Calu3 (cell line): ENCODE data around the gene MAML3. TPM values are rescaled to one million over a fixed set of nuclear protein-coding genes. Genes with fewer than 3 reads are reported as not detected.

Source experiments
- BruUV-seq: library from RNA; stranded (reverse); fragments of 400-500 nt; replicated peaks from 2 replicates; lab custom pipeline; 2021; lab: Mats Ljungman, UMichigan
- CTCF ChIA-PET: fragments of 300-600 bp; sonication (Branson Sonifier 250); formaldehyde crosslinking; loops from one replicate; lab custom pipeline; 2022; ENCODE audit warnings: antibody characterized with exemption; lab: Charles Lee
- DNase-seq: peaks from one replicate; pipeline ENCODE4 v3.0.0; 2022
- H3K27ac Mint-ChIP-seq: one replicate; pipeline ENCODE4 v1.8.0; 2022; ENCODE audit warnings: mixed read lengths; ENCODE audit not compliant: unreplicated experiment
- H3K27me3 Mint-ChIP-seq: one replicate; pipeline ENCODE4 v1.8.0; 2022; ENCODE audit warnings: mixed read lengths; ENCODE audit not compliant: unreplicated experiment
- H3K36me3 Mint-ChIP-seq: one replicate; pipeline ENCODE4 v1.8.0; 2022; ENCODE audit warnings: mild to moderate bottlenecking, moderate library complexity, mixed read lengths; ENCODE audit not compliant: insufficient read depth, unreplicated experiment
- H3K4me1 Mint-ChIP-seq: one replicate; pipeline ENCODE4 v1.8.0; 2022; ENCODE audit warnings: mild to moderate bottlenecking, low read depth, mixed read lengths; ENCODE audit not compliant: unreplicated experiment
- H3K4me3 Mint-ChIP-seq: one replicate; pipeline ENCODE4 v1.8.0; 2022; ENCODE audit warnings: mild to moderate bottlenecking, low read depth, moderate library complexity, mixed read lengths; ENCODE audit not compliant: unreplicated experiment
- H3K9me3 Mint-ChIP-seq: one replicate; pipeline ENCODE4 v1.8.0; 2022; ENCODE audit warnings: low read depth, mixed read lengths; ENCODE audit not compliant: unreplicated experiment
- intact Hi-C: fragments of 100-400 bp; cut with micrococcal nuclease; formaldehyde crosslinking; loops from one replicate; pipeline ENCODE4 v1.10.0; 2022; ENCODE audit not compliant: unreplicated experiment
- total RNA-seq: library from RNA; stranded (reverse); gene quantifications from 2 replicates; pipeline ENCODE4 v1.2.3, GENCODE V29; 2022
- TF ChIP-seq, protein P1 (sequence below): fragments of 200-600 bp; IDR thresholded peaks from one replicate; pipeline ENCODE4 v1.8.0; 2022; ENCODE audit warnings: antibody characterized with exemption; ENCODE audit not compliant: unreplicated experiment

MAML3 gene
- total RNA-seq, 1 experiment from 2014 or later: 4.0 TPM

- no peaks in the 10 kb centered on the region for H3K9me3 Mint-ChIP-seq
- CTCF ChIA-PET: no interaction called here
- H3K27ac Mint-ChIP-seq: no peak overlapping the region
- no peak overlapping the region for H3K4me3 Mint-ChIP-seq
- TF ChIP-seq, protein P1, sequence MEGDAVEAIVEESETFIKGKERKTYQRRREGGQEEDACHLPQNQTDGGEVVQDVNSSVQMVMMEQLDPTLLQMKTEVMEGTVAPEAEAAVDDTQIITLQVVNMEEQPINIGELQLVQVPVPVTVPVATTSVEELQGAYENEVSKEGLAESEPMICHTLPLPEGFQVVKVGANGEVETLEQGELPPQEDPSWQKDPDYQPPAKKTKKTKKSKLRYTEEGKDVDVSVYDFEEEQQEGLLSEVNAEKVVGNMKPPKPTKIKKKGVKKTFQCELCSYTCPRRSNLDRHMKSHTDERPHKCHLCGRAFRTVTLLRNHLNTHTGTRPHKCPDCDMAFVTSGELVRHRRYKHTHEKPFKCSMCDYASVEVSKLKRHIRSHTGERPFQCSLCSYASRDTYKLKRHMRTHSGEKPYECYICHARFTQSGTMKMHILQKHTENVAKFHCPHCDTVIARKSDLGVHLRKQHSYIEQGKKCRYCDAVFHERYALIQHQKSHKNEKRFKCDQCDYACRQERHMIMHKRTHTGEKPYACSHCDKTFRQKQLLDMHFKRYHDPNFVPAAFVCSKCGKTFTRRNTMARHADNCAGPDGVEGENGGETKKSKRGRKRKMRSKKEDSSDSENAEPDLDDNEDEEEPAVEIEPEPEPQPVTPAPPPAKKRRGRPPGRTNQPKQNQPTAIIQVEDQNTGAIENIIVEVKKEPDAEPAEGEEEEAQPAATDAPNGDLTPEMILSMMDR: no peak
- no peak for DNase-seq
- no peaks in the 10 kb centered on the region for H3K27me3 Mint-ChIP-seq
- intact Hi-C loops: no loop called here
- no TSS peak for BruUV-seq
- H3K36me3 Mint-ChIP-seq: no peaks in the 10 kb centered on the region
- no peaks in the 10 kb centered on the region for H3K4me1 Mint-ChIP-seq
Measured at GRCh38 chr4:139728146-139728545, 425.8 kb downstream of the MAML3 start.

GRCh38 chr4:139726615-139727014 is 427.4 kb downstream of the MAML3 start:
- Mint-ChIP-seq H3K4me1 (no peaks in the 10 kb centered on the region), H3K27me3 (no peaks in the 10 kb centered on the region), H3K36me3 (no peaks in the 10 kb centered on the region), H3K9me3 (no peaks in the 10 kb centered on the region), H3K4me3 (no peak overlapping the region), H3K27ac (no peak overlapping the region)
- DNase-seq: no peak
- BruUV-seq: no TSS peak
- TF ChIP-seq, protein P1: no peak
- intact Hi-C loops: no loop called here
- CTCF ChIA-PET: no interaction called here

DNA sequence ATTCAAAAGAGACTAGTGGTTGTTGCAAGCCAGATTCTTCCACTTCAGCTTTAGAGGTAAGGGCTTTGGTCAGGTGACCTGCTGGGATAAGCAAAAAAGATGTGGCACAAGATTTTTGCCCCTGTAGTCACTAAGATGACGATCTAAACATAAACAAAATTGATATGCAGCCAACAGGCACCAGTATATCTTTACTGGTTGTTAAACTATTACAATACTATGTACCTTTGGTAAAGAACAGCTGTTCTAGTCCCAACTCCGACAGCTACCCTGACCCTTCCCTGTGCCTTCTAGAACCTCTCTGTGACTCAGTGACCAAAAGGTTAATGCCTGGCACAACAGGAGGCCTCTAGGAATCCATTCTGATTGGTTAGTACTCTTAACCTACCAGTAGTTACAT is 428.7 kb downstream of the MAML3 start:
- intact Hi-C loops: no loop called here
- Mint-ChIP-seq H3K4me1 (no peaks in the 10 kb centered on the region), H3K9me3 (no peaks in the 10 kb centered on the region), H3K36me3 (no peaks in the 10 kb centered on the region), H3K27me3 (no peaks in the 10 kb centered on the region), H3K27ac (no peak overlapping the region), H3K4me3 (no peak overlapping the region)
- CTCF ChIA-PET: no interaction called here
- no peak for DNase-seq
- no TSS peak for BruUV-seq
- TF ChIP-seq, protein P1: no peak

- H3K27me3 Mint-ChIP-seq: no peaks in the 10 kb centered on the region
- BruUV-seq: no TSS peak
- H3K4me1 Mint-ChIP-seq: no peaks in the 10 kb centered on the region
- TF ChIP-seq, protein P1: no peak
- H3K4me3 Mint-ChIP-seq: no peak overlapping the region
- H3K36me3 Mint-ChIP-seq: no peaks in the 10 kb centered on the region
- CTCF ChIA-PET: no interaction called here
- intact Hi-C loops: no loop called here
- no peak overlapping the region for H3K27ac Mint-ChIP-seq
- DNase-seq: no peak
- no peaks in the 10 kb centered on the region for H3K9me3 Mint-ChIP-seq
Measured at GRCh38 chr4:139721789-139722188, 432.2 kb downstream of the MAML3 start.

DNA sequence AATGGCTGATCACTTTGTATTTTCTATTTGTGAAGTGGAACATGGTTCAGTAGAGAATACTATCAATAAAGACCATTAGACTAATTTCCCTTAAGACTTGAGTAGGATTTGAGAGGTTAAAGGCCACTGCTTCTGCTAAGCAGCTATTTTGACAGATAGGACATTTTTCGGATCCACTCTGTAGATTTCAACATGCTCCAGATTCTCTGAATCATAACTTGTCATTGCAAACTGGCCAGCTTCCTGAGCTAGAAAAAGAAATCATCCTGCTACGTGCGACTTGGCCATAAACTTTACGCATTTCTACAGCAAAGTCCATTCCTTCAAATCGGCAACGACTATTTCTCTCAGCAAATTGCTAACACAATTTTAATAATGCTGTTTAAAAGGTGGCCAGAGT is 433.2 kb downstream of the MAML3 start:
- TF ChIP-seq, protein P1: no peak
- CTCF ChIA-PET: no interaction called here
- Mint-ChIP-seq H3K27me3 (no peaks in the 10 kb centered on the region), H3K4me3 (no peak overlapping the region), H3K9me3 (no peaks in the 10 kb centered on the region), H3K36me3 (no peaks in the 10 kb centered on the region), H3K27ac (no peak overlapping the region), H3K4me1 (no peaks in the 10 kb centered on the region)
- DNase-seq: no peak
- intact Hi-C loops: no loop called here
- no TSS peak for BruUV-seq
